Measurements from ENCODE around the gene RAB18.
A peak's percentile ranks its signal among the peaks of the same experiment; 100 is the strongest.

RAB18 gene

DNA sequence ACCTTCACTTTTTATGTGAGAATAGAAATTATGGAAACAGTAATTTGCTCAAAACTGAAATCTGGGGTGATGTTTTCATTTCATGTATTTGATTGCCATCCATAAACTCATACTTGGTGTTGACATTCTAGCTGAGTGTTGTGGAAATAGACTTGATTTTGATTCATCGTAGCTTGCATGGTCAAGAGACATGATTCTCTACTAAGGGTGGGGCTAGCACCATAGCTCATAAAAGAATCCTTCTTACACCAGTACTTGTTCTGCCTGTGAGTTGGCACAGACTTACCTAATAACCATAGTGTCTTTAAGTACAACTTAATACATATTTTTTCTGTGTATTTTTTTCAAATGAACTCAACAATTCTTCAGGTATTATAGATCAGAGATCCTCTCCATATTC lies 36.6 kb downstream of the RAB18 start:
- H3K4me3 ChIP-seq (ENCODE audit: low read depth, low read length), result no peak overlapping the region
- DNase-seq (ENCODE audit: low read depth), result no peak
- TF ChIP-seq, protein P1, sequence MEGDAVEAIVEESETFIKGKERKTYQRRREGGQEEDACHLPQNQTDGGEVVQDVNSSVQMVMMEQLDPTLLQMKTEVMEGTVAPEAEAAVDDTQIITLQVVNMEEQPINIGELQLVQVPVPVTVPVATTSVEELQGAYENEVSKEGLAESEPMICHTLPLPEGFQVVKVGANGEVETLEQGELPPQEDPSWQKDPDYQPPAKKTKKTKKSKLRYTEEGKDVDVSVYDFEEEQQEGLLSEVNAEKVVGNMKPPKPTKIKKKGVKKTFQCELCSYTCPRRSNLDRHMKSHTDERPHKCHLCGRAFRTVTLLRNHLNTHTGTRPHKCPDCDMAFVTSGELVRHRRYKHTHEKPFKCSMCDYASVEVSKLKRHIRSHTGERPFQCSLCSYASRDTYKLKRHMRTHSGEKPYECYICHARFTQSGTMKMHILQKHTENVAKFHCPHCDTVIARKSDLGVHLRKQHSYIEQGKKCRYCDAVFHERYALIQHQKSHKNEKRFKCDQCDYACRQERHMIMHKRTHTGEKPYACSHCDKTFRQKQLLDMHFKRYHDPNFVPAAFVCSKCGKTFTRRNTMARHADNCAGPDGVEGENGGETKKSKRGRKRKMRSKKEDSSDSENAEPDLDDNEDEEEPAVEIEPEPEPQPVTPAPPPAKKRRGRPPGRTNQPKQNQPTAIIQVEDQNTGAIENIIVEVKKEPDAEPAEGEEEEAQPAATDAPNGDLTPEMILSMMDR (IDR thresholded peaks at IDR 0.05; ENCODE audit: low read depth, low read length), result no peak
- TF ChIP-seq MYC (IDR thresholded peaks at IDR 0.05; ENCODE audit: low read depth, low read length) (no peak), POLR2A (IDR thresholded peaks at IDR 0.05; ENCODE audit: extremely low read depth, insufficient read length) (no peak)
- TF ChIP-seq, protein P2, sequence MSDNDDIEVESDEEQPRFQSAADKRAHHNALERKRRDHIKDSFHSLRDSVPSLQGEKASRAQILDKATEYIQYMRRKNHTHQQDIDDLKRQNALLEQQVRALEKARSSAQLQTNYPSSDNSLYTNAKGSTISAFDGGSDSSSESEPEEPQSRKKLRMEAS (IDR thresholded peaks at IDR 0.05; ENCODE audit: low read depth, low read length), result no peak

DNA sequence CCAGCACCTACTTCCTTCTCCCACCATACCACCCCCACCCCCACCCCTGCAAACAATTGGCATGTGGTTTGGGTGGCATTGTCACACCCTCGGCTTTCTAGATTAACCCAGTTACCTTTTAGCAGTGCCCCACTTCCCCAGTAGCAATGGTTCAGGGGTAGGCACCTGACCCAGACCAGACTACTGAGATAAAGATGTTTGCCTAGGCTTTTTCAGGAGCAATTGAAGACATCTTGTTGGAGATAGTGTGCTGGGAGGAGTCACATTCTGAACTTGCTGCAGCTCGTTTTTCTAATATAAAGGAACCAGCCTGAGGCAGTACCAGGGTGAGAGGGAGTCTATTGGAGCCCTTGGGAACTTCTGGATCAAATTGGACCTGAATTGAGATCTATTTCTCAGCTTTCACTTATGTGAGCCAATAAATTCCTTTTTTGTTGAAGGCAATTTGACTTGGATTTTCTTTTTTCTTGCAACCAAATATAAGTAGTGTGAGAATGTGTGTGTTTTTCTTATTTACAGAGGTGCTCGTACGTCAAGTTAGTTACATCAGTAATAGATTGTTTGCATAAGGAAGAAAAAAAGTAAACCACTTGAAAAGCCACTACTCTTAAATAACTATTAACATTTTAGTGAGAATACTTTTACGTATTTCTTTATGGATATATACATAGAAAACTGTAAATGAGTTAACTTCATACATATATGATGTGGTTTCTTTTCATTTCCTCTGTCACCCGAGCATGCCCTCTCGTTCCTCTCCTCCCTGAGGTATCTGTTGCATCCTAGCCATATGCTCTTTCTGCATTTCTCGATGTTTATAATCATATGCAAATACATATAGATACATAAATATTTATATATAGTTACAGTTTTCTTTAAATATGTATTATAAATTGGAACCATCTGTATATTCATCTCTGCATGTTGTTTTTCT lies 38.0 kb downstream of the RAB18 start:
- TF ChIP-seq, protein P1 (IDR thresholded peaks at IDR 0.05; ENCODE audit: low read depth, low read length), result no peak
- TF ChIP-seq, protein P2 (IDR thresholded peaks at IDR 0.05; ENCODE audit: low read depth, low read length), result no peak
- no peak for TF ChIP-seq POLR2A (IDR thresholded peaks at IDR 0.05; ENCODE audit: extremely low read depth, insufficient read length)
- no peak for TF ChIP-seq MYC (IDR thresholded peaks at IDR 0.05; ENCODE audit: low read depth, low read length)
- peak; percentile 11 for DNase-seq (ENCODE audit: low read depth)
- no peak overlapping the region for H3K4me3 ChIP-seq (ENCODE audit: low read depth, low read length)

DNA sequence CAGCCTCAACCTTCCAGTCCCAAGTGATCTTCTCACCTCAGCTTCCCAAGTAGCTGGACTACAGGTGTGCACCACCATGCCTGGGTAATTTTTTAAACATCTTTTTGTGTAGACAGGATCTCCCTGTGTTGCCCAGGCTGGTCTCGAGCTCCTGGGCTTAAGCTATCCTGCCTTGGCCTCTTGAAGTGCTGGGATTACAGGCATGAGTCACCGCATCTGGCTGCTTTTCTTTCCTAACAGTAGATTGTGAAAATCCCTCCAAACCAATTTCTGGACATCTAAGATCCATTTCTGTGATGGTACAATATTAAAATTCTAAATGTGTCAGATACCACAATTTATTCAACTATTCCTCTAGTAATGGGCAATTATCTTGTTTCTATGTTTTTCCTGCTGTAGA lies 38.7 kb downstream of the RAB18 start:
- no peak overlapping the region for H3K4me3 ChIP-seq (ENCODE audit: low read depth, low read length)
- no peak for DNase-seq (ENCODE audit: low read depth)
- TF ChIP-seq MYC (IDR thresholded peaks at IDR 0.05; ENCODE audit: low read depth, low read length) (no peak), POLR2A (IDR thresholded peaks at IDR 0.05; ENCODE audit: extremely low read depth, insufficient read length) (no peak)
- TF ChIP-seq, protein P2 (IDR thresholded peaks at IDR 0.05; ENCODE audit: low read depth, low read length), result no peak
- TF ChIP-seq, protein P1 (IDR thresholded peaks at IDR 0.05; ENCODE audit: low read depth, low read length), result no peak

DNA sequence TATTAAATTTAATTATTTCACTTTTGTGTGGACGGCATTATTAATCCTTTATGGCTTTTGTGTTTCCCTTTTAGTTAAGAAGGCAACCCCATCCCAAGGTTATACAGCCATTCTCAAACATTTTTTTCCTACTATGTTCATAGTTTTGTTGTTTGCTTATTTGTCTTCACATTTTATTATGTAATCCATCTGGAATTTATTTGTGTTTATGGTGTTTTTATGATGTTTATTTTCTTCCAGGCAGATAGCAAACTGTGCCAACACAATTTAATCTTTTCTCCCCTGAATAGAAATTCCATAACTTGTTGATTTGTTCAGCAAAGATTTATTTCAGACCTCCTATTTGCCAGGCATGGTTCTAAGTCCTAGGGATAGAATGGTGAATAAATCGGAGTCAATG lies 42.9 kb downstream of the RAB18 start:
- H3K4me3 ChIP-seq (ENCODE audit: low read depth, low read length), result no peak overlapping the region
- TF ChIP-seq, protein P2 (IDR thresholded peaks at IDR 0.05; ENCODE audit: low read depth, low read length), result no peak
- DNase-seq (ENCODE audit: low read depth), result no peak

DNA sequence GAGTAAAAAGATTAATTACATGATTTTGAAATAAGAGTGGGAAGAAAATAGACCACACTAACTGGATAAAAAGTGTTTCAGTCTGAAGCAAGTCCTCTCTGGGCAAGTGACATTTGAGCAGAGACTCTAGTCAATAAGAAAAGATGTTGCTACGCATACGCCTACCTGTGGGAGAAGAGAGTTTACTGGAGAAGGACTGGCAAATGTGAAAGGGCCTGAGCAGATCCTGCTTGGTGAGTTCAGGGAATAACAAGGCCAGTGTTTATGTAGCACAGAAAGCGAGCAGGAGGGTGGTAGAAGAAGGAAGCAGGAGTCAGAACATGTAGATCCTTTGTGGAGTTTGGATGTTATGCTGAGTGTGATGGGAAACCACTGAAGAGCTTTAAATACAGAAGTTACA lies 43.4 kb downstream of the RAB18 start:
- no peak for TF ChIP-seq POLR2A (IDR thresholded peaks at IDR 0.05; ENCODE audit: extremely low read depth, insufficient read length)
- TF ChIP-seq, protein P2 (IDR thresholded peaks at IDR 0.05; ENCODE audit: low read depth, low read length), result no peak
- no peak for TF ChIP-seq MYC (IDR thresholded peaks at IDR 0.05; ENCODE audit: low read depth, low read length)
- TF ChIP-seq, protein P1 (IDR thresholded peaks at IDR 0.05; ENCODE audit: low read depth, low read length), result no peak
- H3K4me3 ChIP-seq (ENCODE audit: low read depth, low read length), result no peak overlapping the region
- DNase-seq (ENCODE audit: low read depth), result no peak

DNA sequence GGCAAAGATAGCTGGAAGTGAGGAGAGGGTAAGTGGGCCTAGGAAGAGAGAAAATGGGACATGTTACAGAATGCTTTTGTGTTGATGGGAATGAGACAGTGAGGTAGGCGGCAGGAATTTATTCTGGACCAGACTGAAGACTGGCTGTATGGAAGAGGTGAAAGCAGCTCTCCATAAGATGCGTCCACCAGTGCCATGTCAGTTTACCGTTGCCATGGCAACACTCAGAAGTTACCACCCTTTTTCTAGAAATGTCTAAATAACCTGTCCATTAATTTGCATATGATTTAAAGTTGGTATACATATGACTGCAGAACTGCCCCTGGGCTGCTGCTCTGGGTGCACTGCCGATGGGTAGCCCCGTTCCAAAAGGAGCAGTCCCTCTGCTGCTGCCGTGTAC lies 46.7 kb downstream of the RAB18 start:
- TF ChIP-seq MYC (IDR thresholded peaks at IDR 0.05; ENCODE audit: low read depth, low read length), result no peak
- DNase-seq (ENCODE audit: low read depth), result no peak
- no peak overlapping the region for H3K4me3 ChIP-seq (ENCODE audit: low read depth, low read length)

Data from NB4 (cell line).